Cardiac fibroblast (primary cell): Measurements from ENCODE around the gene EGF.
"Not testable (repeated sequence)": the region's sequence is repeated elsewhere in the genome, so short reads cannot be mapped to it uniquely, and the experiment has no call there.

Experiments used
- DNase-seq, 2 donors: peaks; one replicate each; pipeline versions ENCODE4 v3.0.0 to v3.0.0-alpha.2; 2010; ENCODE audit warnings: low read depth in 2 of 2
- H3K4me3 ChIP-seq, 2 donors: replicated peaks in 1 of 2; 1 replicate in 1 of 2; 2 replicates in 1 of 2; pipeline ENCODE4 v1.5.1; 2011; ENCODE audit warnings: low read depth in 2 of 2, low read length in 2 of 2, mild to moderate bottlenecking in 2 of 2, moderate library complexity in 1 of 2
- TF ChIP-seq, protein P1 (sequence below): IDR thresholded peaks from one replicate; pipeline ENCODE4 v1.5.1; 2011; ENCODE audit warnings: low read depth, mild to moderate bottlenecking, low read length, inconsistent platforms

The EGF gene

DNA sequence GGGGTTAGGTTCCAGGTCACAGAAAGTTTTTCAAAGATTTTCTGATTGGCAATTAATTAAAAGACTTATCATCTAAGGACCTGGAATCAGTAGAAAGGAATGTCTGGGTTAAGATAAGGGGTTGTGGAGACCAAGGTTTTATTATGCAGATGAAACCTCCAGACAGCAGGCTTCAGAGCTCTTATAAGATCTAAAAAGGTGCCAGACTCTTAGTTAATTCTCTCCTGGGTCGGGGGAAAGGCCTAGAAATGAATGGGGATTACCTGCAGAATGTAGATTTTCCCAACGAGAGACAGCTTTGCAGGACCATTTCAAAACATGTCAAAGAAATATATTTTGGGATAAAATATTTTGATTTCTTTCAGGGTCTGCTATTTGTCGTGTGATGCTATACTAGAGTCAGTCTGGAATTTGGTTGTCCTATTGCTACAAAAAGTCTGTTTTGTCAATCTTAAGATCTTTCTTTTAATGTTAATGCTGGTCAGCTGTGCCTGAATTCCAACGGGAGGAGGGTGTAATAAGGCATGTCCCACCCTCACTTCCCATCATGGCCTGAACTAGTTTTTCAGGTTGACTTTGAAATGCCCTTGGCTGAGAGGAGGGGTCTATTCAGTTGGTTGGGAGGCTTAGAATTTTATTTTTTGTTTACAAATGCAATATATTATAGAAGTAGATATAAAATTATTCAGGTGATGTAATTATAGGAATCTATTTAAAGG, 15.8 kb downstream of the EGF start:
- H3K4me3 ChIP-seq = no peak overlapping the region
- no peak for DNase-seq
- TF ChIP-seq, protein P1, sequence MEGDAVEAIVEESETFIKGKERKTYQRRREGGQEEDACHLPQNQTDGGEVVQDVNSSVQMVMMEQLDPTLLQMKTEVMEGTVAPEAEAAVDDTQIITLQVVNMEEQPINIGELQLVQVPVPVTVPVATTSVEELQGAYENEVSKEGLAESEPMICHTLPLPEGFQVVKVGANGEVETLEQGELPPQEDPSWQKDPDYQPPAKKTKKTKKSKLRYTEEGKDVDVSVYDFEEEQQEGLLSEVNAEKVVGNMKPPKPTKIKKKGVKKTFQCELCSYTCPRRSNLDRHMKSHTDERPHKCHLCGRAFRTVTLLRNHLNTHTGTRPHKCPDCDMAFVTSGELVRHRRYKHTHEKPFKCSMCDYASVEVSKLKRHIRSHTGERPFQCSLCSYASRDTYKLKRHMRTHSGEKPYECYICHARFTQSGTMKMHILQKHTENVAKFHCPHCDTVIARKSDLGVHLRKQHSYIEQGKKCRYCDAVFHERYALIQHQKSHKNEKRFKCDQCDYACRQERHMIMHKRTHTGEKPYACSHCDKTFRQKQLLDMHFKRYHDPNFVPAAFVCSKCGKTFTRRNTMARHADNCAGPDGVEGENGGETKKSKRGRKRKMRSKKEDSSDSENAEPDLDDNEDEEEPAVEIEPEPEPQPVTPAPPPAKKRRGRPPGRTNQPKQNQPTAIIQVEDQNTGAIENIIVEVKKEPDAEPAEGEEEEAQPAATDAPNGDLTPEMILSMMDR = no peak

- DNase-seq = no peak
- no peak overlapping the region for H3K4me3 ChIP-seq
- TF ChIP-seq, protein P1 = no peak
Measured at GRCh38 chr4:109930464-109930863, 17.8 kb downstream of the EGF start.

DNA sequence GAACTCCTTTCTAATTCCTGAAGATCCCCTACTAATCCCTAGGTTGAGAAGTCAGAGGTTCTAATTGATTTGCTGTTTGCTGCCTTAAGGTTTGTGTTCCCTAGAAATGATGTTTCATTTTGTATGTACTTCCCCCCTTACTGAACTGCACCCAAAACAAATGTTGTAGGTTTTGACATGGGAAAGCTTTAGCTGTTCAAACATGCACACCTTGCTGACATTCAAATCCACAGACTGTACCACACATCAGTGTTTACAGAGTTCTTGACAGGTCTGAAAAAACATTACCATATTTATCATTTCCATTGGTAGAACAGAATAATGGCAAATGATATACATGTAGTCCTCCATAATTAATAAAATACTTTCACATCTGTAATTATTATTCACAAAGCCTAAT, 18.2 kb downstream of the EGF start:
- DNase-seq = no peak
- no peak overlapping the region for H3K4me3 ChIP-seq
- TF ChIP-seq, protein P1 = no peak

DNA sequence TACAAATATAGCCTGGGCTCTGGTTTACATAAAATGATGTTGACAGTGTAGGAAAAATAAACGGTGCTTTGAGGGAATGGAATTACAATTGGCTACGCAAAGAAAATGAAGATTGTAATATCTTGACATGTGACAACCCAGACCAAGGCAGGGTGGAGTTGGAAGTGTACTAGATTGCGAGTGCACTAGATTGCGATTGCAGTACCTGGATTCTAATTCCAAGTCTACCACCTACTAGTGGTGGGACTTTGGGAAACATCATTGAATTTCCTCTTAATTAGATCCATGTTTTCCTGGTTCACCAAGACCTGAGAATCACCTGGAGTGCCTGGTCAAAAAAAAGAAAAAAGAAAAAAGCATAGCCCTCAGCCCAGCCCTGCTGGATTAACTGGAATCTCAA, 18.6 kb downstream of the EGF start:
- H3K4me3 ChIP-seq = no peak overlapping the region
- no peak for DNase-seq
- TF ChIP-seq, protein P1 = no peak

GRCh38 chr4:109937352-109937751, 24.7 kb downstream of the EGF start:
- H3K4me3 ChIP-seq, DNase-seq: not testable (repeated sequence)

DNA sequence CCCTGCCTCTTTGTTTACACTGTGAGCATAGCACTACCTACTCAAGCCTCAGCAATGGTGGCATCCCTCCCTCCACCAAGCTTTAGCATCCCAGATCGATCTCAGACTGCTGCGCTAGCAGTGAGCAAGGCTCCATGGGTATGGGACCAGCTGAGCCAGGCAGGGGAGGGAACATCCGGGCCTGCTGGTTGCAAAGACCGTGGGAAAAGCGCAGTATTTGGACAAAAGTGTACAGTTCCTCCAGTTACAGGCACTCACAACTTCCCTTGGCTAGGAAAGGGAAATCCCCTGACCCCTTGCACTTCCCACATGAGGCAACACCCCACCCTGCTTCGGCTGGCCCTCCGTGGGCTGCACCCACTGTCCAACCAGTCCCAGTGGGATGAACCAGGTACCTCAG, 26.5 kb downstream of the EGF start:
- no peak for DNase-seq
- no peak overlapping the region for H3K4me3 ChIP-seq
- TF ChIP-seq, protein P1 = no peak

DNA sequence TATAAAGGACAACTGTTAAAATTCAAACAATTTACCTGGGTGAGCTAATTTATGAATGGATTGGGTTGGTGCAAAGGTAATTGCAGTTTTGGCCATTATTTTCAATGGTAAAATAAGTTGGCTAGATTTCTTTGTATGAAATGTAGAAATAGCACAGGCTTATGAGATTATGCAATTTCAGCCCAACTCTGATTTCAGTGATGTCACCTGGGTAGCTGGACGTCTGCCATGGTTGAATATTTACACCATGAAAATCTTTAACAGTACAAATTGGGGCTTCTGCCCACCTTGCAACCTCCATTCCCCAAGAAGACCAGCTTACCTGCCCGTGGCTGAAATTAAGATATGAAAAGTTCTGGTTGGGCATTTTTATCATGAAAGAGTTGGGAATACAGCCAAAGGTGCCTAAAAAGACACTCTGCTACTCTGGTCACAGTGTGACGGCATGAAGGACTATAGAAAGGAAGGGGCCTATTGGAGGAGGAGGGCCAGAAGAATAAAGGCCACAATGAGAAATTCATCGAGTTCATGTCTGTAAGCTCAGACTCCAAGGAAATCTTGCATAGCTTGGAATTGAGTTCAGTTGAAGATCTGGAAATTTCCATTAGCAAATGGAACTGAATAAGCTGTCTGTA, 29.7 kb downstream of the EGF start:
- H3K4me3 ChIP-seq = no peak overlapping the region
- DNase-seq = peak in 1 of 2 donors; percentile 17
- TF ChIP-seq, protein P1 = no peak
